HepG2 (cell line): ENCODE measurements around the gene PRSS1. TPM values are rescaled to one million over a fixed set of nuclear protein-coding genes. Genes with fewer than 3 reads are reported as not detected.

ENCODE experiments used
- ATAC-seq: fragments of 200-7000 bp; cut with Tn5 transposase; 3 replicates; pipeline ENCODE4 v1.9.1; 2020; ENCODE audit warnings: mild to moderate bottlenecking, moderate library complexity
- BruUV-seq: library from RNA; stranded (reverse); fragments of 400-500 nt; replicated peaks from 2 replicates; lab custom pipeline; 2021; lab: Mats Ljungman, UMichigan
- CTCF ChIA-PET: fragments of 300-600 bp; formaldehyde crosslinking; extraction: SDS; loops from one replicate; lab custom pipeline; 2021; ENCODE audit warnings: low total read pairs, inconsistent platforms, low intra/inter-chr PET ratio; lab: Yijun Ruan, JAX
- POLR2A ChIA-PET: fragments of 350-600 bp; sonication (Branson Sonifier 250); formaldehyde crosslinking; loops from one replicate; lab custom pipeline; 2020; ENCODE audit warnings: antibody characterized with exemption, inconsistent platforms; lab: Yijun Ruan, JAX
- DNase-seq: peaks from one replicate; pipeline ENCODE4 v3.0.0-alpha.2; 2015; ENCODE audit warnings: low spot score
- FAIRE-seq: peaks from 3 replicates; lab custom pipeline; 2011; peaks lifted over from hg19 to GRCh38; lab: Jason Lieb, UNC
- H2AFZ ChIP-seq: one replicate; pipeline ENCODE4 v1.6.1; 2011; ENCODE audit warnings: low read length, inconsistent platforms
- H3K27ac ChIP-seq: fragments of 300-600 bp; 3 replicates; pipeline ENCODE4 v1.8.0; 2011; ENCODE audit warnings: mixed run types, mild to moderate bottlenecking, mixed read lengths, low read length, inconsistent platforms; ENCODE audit not compliant: insufficient read depth; ENCODE audit errors: extremely low read length
- H3K27me3 ChIP-seq, 2 experiments: fragments of 200-600 bp in 1 of 2; 2 replicates in 1 of 2; 3 replicates in 1 of 2; pipeline versions ENCODE4 v1.6.0 to v1.8.0; 2011; ENCODE audit warnings: low read length in 2 of 2, mild to moderate bottlenecking in 2 of 2, moderate library complexity in 2 of 2, inconsistent platforms in 1 of 2; ENCODE audit not compliant: insufficient read depth in 2 of 2, control insufficient read depth in 1 of 2
- H3K36me3 ChIP-seq, 2 experiments: fragments of 200-600 bp in 1 of 2; replicated peaks in 1 of 2; 2 replicates in 1 of 2; 3 replicates in 1 of 2; pipeline versions ENCODE4 v1.5.1 to v1.8.0; 2011; ENCODE audit warnings: low read length in 2 of 2, inconsistent platforms in 1 of 2; ENCODE audit not compliant: insufficient read depth in 2 of 2, control insufficient read depth in 1 of 2
- H3K4me1 ChIP-seq: 2 replicates; pipeline ENCODE4 v1.5.1; 2012; ENCODE audit warnings: low read length, inconsistent platforms; ENCODE audit not compliant: insufficient read depth
- H3K4me2 ChIP-seq: 2 replicates; pipeline ENCODE4 v1.6.0; 2011; ENCODE audit warnings: low read depth, low read length, inconsistent platforms
- H3K4me3 ChIP-seq, 3 experiments: fragments of 200-600 bp in 1 of 3; sonication (generic), shearing (Covaris generic) in 1 of 3; replicated peaks in 1 of 3; 2 replicates each; pipeline ENCODE4 v1.5.1; 2011 to 2016; ENCODE audit warnings: low read length in 3 of 3, inconsistent platforms in 2 of 3, low read depth in 2 of 3, mild to moderate bottlenecking in 2 of 3, control low read depth in 1 of 3, mixed read lengths in 1 of 3; ENCODE audit not compliant: insufficient read depth in 1 of 3
- H3K79me2 ChIP-seq: one replicate; pipeline ENCODE4 v1.6.1; 2011; ENCODE audit warnings: low read length, inconsistent platforms; ENCODE audit not compliant: insufficient read depth
- H3K9ac ChIP-seq: 2 replicates; pipeline ENCODE4 v1.6.0; 2011; ENCODE audit warnings: mild to moderate bottlenecking, low read depth, low read length, inconsistent platforms; ENCODE audit not compliant: insufficient read depth
- H3K9me3 ChIP-seq: 2 replicates; pipeline ENCODE4 v1.5.1; 2012; ENCODE audit warnings: mild to moderate bottlenecking, low read length
- H4K20me1 ChIP-seq: 2 replicates; pipeline ENCODE4 v1.6.0; 2011; ENCODE audit warnings: inconsistent platforms, mild to moderate bottlenecking, low read length, moderate library complexity; ENCODE audit not compliant: insufficient read depth
- EZH2 ChIP-seq: conservative IDR thresholded peaks from 2 replicates; pipeline ENCODE4 v1.6.1; 2012; ENCODE audit warnings: mild to moderate bottlenecking, low read depth, low read length, moderate library complexity
- WGBS: methylation state at CpG from one replicate; pipeline ENCODE4 v1.1.6; 2017; ENCODE audit warnings: low lambda C conversion rate; 5-methylcytosine and 5-hydroxymethylcytosine counted together
- in situ Hi-C: cut with HindIII; loops from 2 replicates; pipeline ENCODE4 v1.10.0; 2017; ENCODE audit warnings: low pct_unique_long_range_greater_than_20kb; ENCODE audit not compliant: extremely low pct_ligation_motif_present
- intact Hi-C: fragments of 100-400 bp; cut with micrococcal nuclease; formaldehyde crosslinking; loops from one replicate; pipeline ENCODE4 v1.10.0; 2022; ENCODE audit not compliant: unreplicated experiment
- polyA plus RNA-seq, 8 experiments: library from polyadenylated mRNA; depleted of rRNA in 3 of 8; stranded (reverse) in 7 of 8; unstranded in 1 of 8; fragments of >200 nt; fragmentation: Illumina TruSeq in 4 of 8; extraction: Trizol in 4 of 8; gene quantifications; 2 replicates each; pipeline versions ENCODE4 v1.2.1 to v1.2.3, GENCODE V29; 2011 to 2016; ENCODE audit warnings: low read depth in 4 of 8, missing spikeins in 1 of 8, mixed read lengths in 1 of 8; ENCODE audit not compliant: insufficient read depth in 1 of 8
- total RNA-seq, 5 experiments: library from RNA; depleted of rRNA; stranded (reverse); fragments of >200 nt; fragmentation: Illumina TruSeq; extraction: Trizol; gene quantifications; 2 replicates each; pipeline ENCODE4 v1.2.3, GENCODE V29; 2016; ENCODE audit warnings: low read depth in 1 of 5
- TF ChIP-seq, protein P1 (sequence below): sonication (generic); formaldehyde crosslinking; IDR thresholded peaks from 2 replicates; pipeline ENCODE4 v1.5.0; 2020; ENCODE audit warnings: mild to moderate bottlenecking, missing genetic modification reagents, moderate library complexity

PRSS1 gene
- total and polyA plus RNA-seq, 2 of the 13 experiments (the other 11 are each of a cell fraction or from before 2014, with no cell fraction given), result not detected

- Histone ChIP-seq H2AFZ (no peak overlapping the region), H3K4me1 (no peaks in the 10 kb centered on the region), H3K9me3 (no peaks in the 10 kb centered on the region), H4K20me1 (no peaks in the 10 kb centered on the region), H3K4me2 (no peak overlapping the region), H3K9ac (no peak overlapping the region), H3K36me3 (no peaks in the 10 kb centered on the region), H3K79me2 (no peaks in the 10 kb centered on the region), H3K4me3 (no peak overlapping the region), H3K27ac (no peak overlapping the region), H3K27me3 (peaks cover 6 to 56% of the 10 kb centered on the region in 2 experiments; a peak in 3 of 5 replicates)
- ATAC-seq (no peak; the same call in 2 of the 3 replicates), FAIRE-seq (no peak), DNase-seq (no peak)
- intact Hi-C loops, result no loop called here
- in situ Hi-C loops, result no loop called here
- POLR2A ChIA-PET, result no interaction called here
- 3% methylated on average over 28 of the region's 33 CpGs for WGBS
- CTCF ChIA-PET, result no interaction called here
- BruUV-seq, result no TSS peak
- TF ChIP-seq, protein P1, sequence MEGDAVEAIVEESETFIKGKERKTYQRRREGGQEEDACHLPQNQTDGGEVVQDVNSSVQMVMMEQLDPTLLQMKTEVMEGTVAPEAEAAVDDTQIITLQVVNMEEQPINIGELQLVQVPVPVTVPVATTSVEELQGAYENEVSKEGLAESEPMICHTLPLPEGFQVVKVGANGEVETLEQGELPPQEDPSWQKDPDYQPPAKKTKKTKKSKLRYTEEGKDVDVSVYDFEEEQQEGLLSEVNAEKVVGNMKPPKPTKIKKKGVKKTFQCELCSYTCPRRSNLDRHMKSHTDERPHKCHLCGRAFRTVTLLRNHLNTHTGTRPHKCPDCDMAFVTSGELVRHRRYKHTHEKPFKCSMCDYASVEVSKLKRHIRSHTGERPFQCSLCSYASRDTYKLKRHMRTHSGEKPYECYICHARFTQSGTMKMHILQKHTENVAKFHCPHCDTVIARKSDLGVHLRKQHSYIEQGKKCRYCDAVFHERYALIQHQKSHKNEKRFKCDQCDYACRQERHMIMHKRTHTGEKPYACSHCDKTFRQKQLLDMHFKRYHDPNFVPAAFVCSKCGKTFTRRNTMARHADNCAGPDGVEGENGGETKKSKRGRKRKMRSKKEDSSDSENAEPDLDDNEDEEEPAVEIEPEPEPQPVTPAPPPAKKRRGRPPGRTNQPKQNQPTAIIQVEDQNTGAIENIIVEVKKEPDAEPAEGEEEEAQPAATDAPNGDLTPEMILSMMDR (CRISPR knock-in tag), result no peak
- TF ChIP-seq EZH2, result peak; percentile 90
Measured at GRCh38 chr7:142797391-142798377, 48.4 kb downstream of the PRSS1 start.
